Right cardiac atrium (tissue), 5 donors: ENCODE data around the gene CEMIP2. TPM values are rescaled to one million over a fixed set of nuclear protein-coding genes. Genes with fewer than 3 reads are reported as not detected.

Experiments
- ATAC-seq, 2 donors: fragments of 200-7000 bp; cut with Tn5 transposase; one replicate each; pipeline versions ENCODE4 v1.8.0 to v1.9.1; 2020; ENCODE audit warnings: moderate library complexity in 2 of 2, mild to moderate bottlenecking in 1 of 2
- DNase-seq, 3 donors: peaks; one replicate each; pipeline ENCODE4 v3.0.0-alpha.2; 2020
- H3K27ac ChIP-seq: one replicate; pipeline ENCODE4 v1.5.1; 2013; ENCODE audit warnings: mild to moderate bottlenecking, low read length, control low read depth, moderate library complexity
- H3K27me3 ChIP-seq: one replicate; pipeline ENCODE4 v1.6.1; 2013; ENCODE audit not compliant: control insufficient read depth, insufficient read depth
- H3K4me1 ChIP-seq: one replicate; pipeline ENCODE4 v1.6.1; 2013; ENCODE audit warnings: low read length; ENCODE audit not compliant: control insufficient read depth, insufficient read depth
- H3K4me3 ChIP-seq: one replicate; pipeline ENCODE4 v1.5.1; 2013; ENCODE audit warnings: low read length, control low read depth
- H3K9me3 ChIP-seq: one replicate; pipeline ENCODE4 v1.6.1; 2013; ENCODE audit warnings: low read length; ENCODE audit not compliant: control insufficient read depth
- WGBS: extraction: QIAGEN DNeasy Blood & Tissue Kit; methylation state at CpG from one replicate; pipeline ENCODE4 v1.1.7; 2013; 5-methylcytosine and 5-hydroxymethylcytosine counted together
- intact Hi-C, 4 donors: fragments of 100-400 bp; cut with DNase I; formaldehyde crosslinking; loops; one replicate each; pipeline versions ENCODE4 v1.11.0 to v1.14.0; 2022 to 2023
- polyA plus RNA-seq: library from polyadenylated mRNA; stranded (reverse); fragments of 200-250 nt; gene quantifications from one replicate; pipeline ENCODE4 v1.2.3, GENCODE V29; 2013
- total RNA-seq, 4 donors: library from RNA; stranded (reverse); fragmentation: NEBNext Ultra II Directional; extraction: Animal tissue kit (Norgen Biotek cat#: 25700); gene quantifications; one replicate each; pipeline ENCODE4 v1.2.1, GENCODE V29; 2021
- donor health status: healthy with polysubstance abuse.
- donor health status: DM: no; HTN: yes; CAD: no.
- donor health status: DM: no; HTN: no; CAD: no.
- donor health status: DM: no; HTN: yes; CAD: no; lungs with severe emphysema.
- donor health status: DM: yes; HTN: yes; CAD: no.

CEMIP2 gene
- total and polyA plus RNA-seq, 5 donors, result 12.1 to 66.9 (median 39.9) TPM

- Histone ChIP-seq H3K9me3 (no peaks in the 10 kb centered on the region), H3K4me3 (no peak overlapping the region), H3K27me3 (no peaks in the 10 kb centered on the region), H3K27ac (no peak overlapping the region), H3K4me1 (peaks cover 2% of the 10 kb centered on the region)
- intact Hi-C loops, result loop anchor here in 1 of 4 donors (5.0 kb wide), 1 partner anchor 135 kb away; no protein-coding TSS in a partner anchor
- 58% methylated on average over 1 of the region's 1 CpG for WGBS
- no peak for DNase-seq
- no peak for ATAC-seq
Measured at GRCh38 chr9:71752352-71752751, 16.0 kb downstream of the CEMIP2 start.

GRCh38 chr9:71748280-71748743, 20.0 kb downstream of the CEMIP2 start:
- Histone ChIP-seq H3K27ac (no peak overlapping the region), H3K4me3 (no peak overlapping the region), H3K4me1 (peaks cover 3% of the 10 kb centered on the region), H3K9me3 (no peaks in the 10 kb centered on the region), H3K27me3 (no peaks in the 10 kb centered on the region)
- intact Hi-C loops, result no loop called here
- ATAC-seq (peak; percentile 26 to 35), DNase-seq (no peak)
- 70% methylated on average over 1 of the region's 1 CpG for WGBS

GRCh38 chr9:71747576-71747975, 20.7 kb downstream of the CEMIP2 start:
- no peak overlapping the region for H3K27ac ChIP-seq
- intact Hi-C loops, result no loop called here
- no peak for DNase-seq
- no peaks in the 10 kb centered on the region for H3K9me3 ChIP-seq
- no peaks in the 10 kb centered on the region for H3K27me3 ChIP-seq
- no peak for ATAC-seq
- H3K4me3 ChIP-seq, result no peak overlapping the region
- peaks cover 5% of the 10 kb centered on the region for H3K4me1 ChIP-seq

GRCh38 chr9:71746758-71747125, 21.6 kb downstream of the CEMIP2 start:
- Histone ChIP-seq H3K9me3 (no peaks in the 10 kb centered on the region), H3K27ac (no peak overlapping the region), H3K4me3 (no peak overlapping the region), H3K27me3 (no peaks in the 10 kb centered on the region), H3K4me1 (peaks cover 5% of the 10 kb centered on the region)
- no peak for ATAC-seq
- WGBS, result 92% methylated on average over 1 of the region's 1 CpG
- no peak for DNase-seq
- intact Hi-C loops, result no loop called here

- 88% methylated on average over 6 of the region's 6 CpGs for WGBS
- Histone ChIP-seq H3K4me3 (no peak overlapping the region), H3K9me3 (no peaks in the 10 kb centered on the region), H3K4me1 (peaks cover 5% of the 10 kb centered on the region), H3K27me3 (no peaks in the 10 kb centered on the region), H3K27ac (no peak overlapping the region)
- ATAC-seq (no peak), DNase-seq (no peak)
- intact Hi-C loops, result no loop called here
Measured at GRCh38 chr9:71746023-71746757, 22.1 kb downstream of the CEMIP2 start.

- H3K27ac ChIP-seq, result no peak overlapping the region
- no peaks in the 10 kb centered on the region for H3K9me3 ChIP-seq
- DNase-seq (no peak), ATAC-seq (no peak)
- peaks cover 5% of the 10 kb centered on the region for H3K4me1 ChIP-seq
- H3K4me3 ChIP-seq, result no peak overlapping the region
- WGBS, result 97% methylated on average over 16 of the region's 16 CpGs
- H3K27me3 ChIP-seq, result no peaks in the 10 kb centered on the region
- intact Hi-C loops, result no loop called here
Measured at GRCh38 chr9:71744754-71745521, 23.4 kb downstream of the CEMIP2 start.

- intact Hi-C loops, result no loop called here
- Histone ChIP-seq H3K4me1 (peaks cover 5% of the 10 kb centered on the region), H3K27me3 (no peaks in the 10 kb centered on the region), H3K9me3 (no peaks in the 10 kb centered on the region), H3K27ac (no peak overlapping the region), H3K4me3 (no peak overlapping the region)
- 88% methylated on average over 5 of the region's 5 CpGs for WGBS
- DNase-seq, result no peak
- no peak for ATAC-seq
Measured at GRCh38 chr9:71743882-71744281, 24.4 kb downstream of the CEMIP2 start.

- peak in 1 of 2 donors; percentile 38 for ATAC-seq
- intact Hi-C loops, result no loop called here
- H3K27ac ChIP-seq, result no peak overlapping the region
Measured at GRCh38 chr9:71743217-71743705, 25.1 kb downstream of the CEMIP2 start.

GRCh38 chr9:71742703-71743102, 25.6 kb downstream of the CEMIP2 start:
- ATAC-seq (no peak), DNase-seq (no peak)
- intact Hi-C loops, result no loop called here
- Histone ChIP-seq H3K9me3 (no peaks in the 10 kb centered on the region), H3K4me1 (peaks cover 3% of the 10 kb centered on the region), H3K27ac (no peak overlapping the region), H3K27me3 (no peaks in the 10 kb centered on the region), H3K4me3 (no peak overlapping the region)
- WGBS, result 90% methylated on average over 4 of the region's 4 CpGs

More at GRCh38 chr9:71743217-71743705, 25.1 kb downstream of the CEMIP2 start:
- WGBS, result 71% methylated on average over 5 of the region's 5 CpGs
- H3K9me3 ChIP-seq, result no peaks in the 10 kb centered on the region
- no peak for DNase-seq
- H3K4me1 ChIP-seq, result peaks cover 5% of the 10 kb centered on the region
- no peaks in the 10 kb centered on the region for H3K27me3 ChIP-seq
- no peak overlapping the region for H3K4me3 ChIP-seq

GRCh38 chr9:71741926-71742648, 26.2 kb downstream of the CEMIP2 start:
- H3K27ac ChIP-seq, result no peak overlapping the region

GRCh38 chr9:71740199-71740598, 28.1 kb downstream of the CEMIP2 start:
- Histone ChIP-seq H3K4me1 (peaks cover 3% of the 10 kb centered on the region), H3K27ac (no peak overlapping the region), H3K4me3 (no peak overlapping the region), H3K9me3 (no peaks in the 10 kb centered on the region), H3K27me3 (no peaks in the 10 kb centered on the region)
- ATAC-seq, result no peak
- WGBS, result 91% methylated on average over 2 of the region's 2 CpGs
- intact Hi-C loops, result no loop called here
- no peak for DNase-seq

More at GRCh38 chr9:71741926-71742648, 26.2 kb downstream of the CEMIP2 start:
- 48% methylated on average over 10 of the region's 10 CpGs for WGBS
- intact Hi-C loops, result no loop called here
- Histone ChIP-seq H3K9me3 (no peaks in the 10 kb centered on the region), H3K27me3 (no peaks in the 10 kb centered on the region), H3K4me1 (peaks cover 3% of the 10 kb centered on the region), H3K4me3 (no peak overlapping the region)
- DNase-seq, result no peak
- ATAC-seq, result peak; percentile 24 to 60
